Liver (tissue), 9 donors: Measurements from ENCODE around the gene SMPD3. TPM values are rescaled to one million over a fixed set of nuclear protein-coding genes. Genes with fewer than 3 reads are reported as not detected.
A peak's percentile ranks its signal among the peaks of the same experiment; 100 is the strongest.

Experiments
- DNase-seq: peaks from one replicate; pipeline ENCODE4 v3.0.0-alpha.2; 2017; ENCODE audit warnings: low spot score
- H3K27ac ChIP-seq, 2 donors: one replicate each; pipeline ENCODE4 v1.7.0; 2013; ENCODE audit warnings: inconsistent platforms in 2 of 2, low read length in 2 of 2, control low read depth in 1 of 2, low read depth in 1 of 2, mild to moderate bottlenecking in 1 of 2
- H3K27me3 ChIP-seq, 4 donors: one replicate each; pipeline versions ENCODE4 v1.6.1 to v1.7.0; 2013; ENCODE audit warnings: low read length in 3 of 4, inconsistent platforms in 1 of 4, mild to moderate bottlenecking in 1 of 4, moderate library complexity in 1 of 4; ENCODE audit not compliant: control insufficient read depth in 4 of 4, insufficient read depth in 4 of 4
- H3K36me3 ChIP-seq, 4 donors: one replicate each; pipeline versions ENCODE4 v1.6.1 to v1.7.0; 2013; ENCODE audit warnings: low read length in 3 of 4, mild to moderate bottlenecking in 3 of 4, low read depth in 1 of 4, moderate library complexity in 1 of 4; ENCODE audit not compliant: control insufficient read depth in 4 of 4, insufficient read depth in 3 of 4
- H3K4me1 ChIP-seq, 4 donors: one replicate each; pipeline versions ENCODE4 v1.6.1 to v1.7.0; 2013; ENCODE audit warnings: low read length in 3 of 4, mild to moderate bottlenecking in 3 of 4, moderate library complexity in 1 of 4; ENCODE audit not compliant: control insufficient read depth in 4 of 4, insufficient read depth in 4 of 4
- H3K4me3 ChIP-seq, 3 donors: one replicate each; pipeline versions ENCODE4 v1.6.1 to v1.7.0; 2013; ENCODE audit warnings: low read length in 3 of 3, control low read depth in 1 of 3, low read depth in 1 of 3, mild to moderate bottlenecking in 1 of 3
- H3K9ac ChIP-seq, 2 donors: one replicate each; pipeline ENCODE4 v1.7.0; 2013; ENCODE audit warnings: low read length in 2 of 2, mild to moderate bottlenecking in 2 of 2, moderate library complexity in 2 of 2, control low read depth in 1 of 2, low read depth in 1 of 2
- H3K9me3 ChIP-seq, 4 donors: one replicate each; pipeline versions ENCODE4 v1.6.1 to v1.7.0; 2013; ENCODE audit warnings: low read length in 3 of 4; ENCODE audit not compliant: control insufficient read depth in 4 of 4
- EGR1 ChIP-seq, 2 donors: IDR thresholded peaks; 2 replicates each; pipeline ENCODE4 v1.6.1; 2016 to 2018; ENCODE audit warnings: antibody characterized with exemption in 2 of 2, low read depth in 2 of 2
- FOXA1 ChIP-seq: IDR thresholded peaks from 2 replicates; pipeline ENCODE4 v1.6.1; 2016; ENCODE audit warnings: antibody characterized with exemption
- FOXA2 ChIP-seq: IDR thresholded peaks from 2 replicates; pipeline ENCODE4 v1.6.1; 2016; ENCODE audit warnings: antibody characterized with exemption
- GABPA ChIP-seq, 2 donors: IDR thresholded peaks in 1 of 2; conservative IDR thresholded peaks in 1 of 2; 2 replicates each; pipeline ENCODE4 v1.6.1; 2016; ENCODE audit warnings: antibody characterized with exemption in 2 of 2, mild to moderate bottlenecking in 1 of 2, moderate library complexity in 1 of 2
- HNF4A ChIP-seq, 2 donors: conservative IDR thresholded peaks; 2 replicates each; pipeline ENCODE4 v1.6.1; 2016; ENCODE audit warnings: antibody characterized with exemption in 2 of 2, mild to moderate bottlenecking in 2 of 2
- HNF4G ChIP-seq: IDR thresholded peaks from 2 replicates; pipeline ENCODE4 v1.6.1; 2016; ENCODE audit warnings: antibody characterized with exemption
- JUND ChIP-seq, 2 donors: IDR thresholded peaks; 2 replicates each; pipeline ENCODE4 v1.6.1; 2016; ENCODE audit warnings: antibody characterized with exemption in 2 of 2
- RAD21 ChIP-seq, 2 donors: IDR thresholded peaks; 2 replicates each; pipeline ENCODE4 v1.6.1; 2016; ENCODE audit warnings: antibody characterized with exemption in 2 of 2, mild to moderate bottlenecking in 2 of 2
- RXRA ChIP-seq, 2 donors: IDR thresholded peaks; 2 replicates each; pipeline ENCODE4 v1.6.1; 2017 to 2018; ENCODE audit warnings: antibody characterized with exemption in 2 of 2, mild to moderate bottlenecking in 1 of 2
- SP1 ChIP-seq: IDR thresholded peaks from 2 replicates; pipeline ENCODE4 v1.6.1; 2018; ENCODE audit warnings: antibody characterized with exemption, mild to moderate bottlenecking
- YY1 ChIP-seq: IDR thresholded peaks from 2 replicates; pipeline ENCODE4 v1.6.1; 2016; ENCODE audit warnings: antibody characterized with exemption, mild to moderate bottlenecking
- WGBS: extraction: QIAGEN DNeasy Blood & Tissue Kit; methylation state at CpG from one replicate; pipeline ENCODE4 v1.1.7; 2013; 5-methylcytosine and 5-hydroxymethylcytosine counted together
- polyA plus RNA-seq, 2 donors: library from polyadenylated mRNA; stranded (reverse) in 1 of 2; unstranded in 1 of 2; fragments of 200-250 nt in 1 of 2; fragments of >200 nt in 1 of 2; fragmentation: Nextera tagmentation in 1 of 2; extraction: Ambion mirVana in 1 of 2; gene quantifications; one replicate each; pipeline versions ENCODE4 v1.2.1 to v1.2.3, GENCODE V29; 2013 to 2015
- total RNA-seq, 2 donors: library from RNA; depleted of rRNA; stranded (reverse); fragments of >200 nt; gene quantifications; one replicate each; pipeline ENCODE4 v1.2.3, GENCODE V29; 2014
- TF ChIP-seq, protein P1 (sequence below): IDR thresholded peaks from 2 replicates; pipeline ENCODE4 v1.6.1; 2016; ENCODE audit warnings: antibody characterized with exemption
- TF ChIP-seq, protein P2 (sequence below): IDR thresholded peaks from 2 replicates; pipeline ENCODE4 v1.6.1; 2016; ENCODE audit warnings: antibody characterized with exemption
- TF ChIP-seq, protein P3 (sequence below): IDR thresholded peaks from 2 replicates; pipeline ENCODE4 v1.6.1; 2016; ENCODE audit warnings: antibody characterized with exemption
- TF ChIP-seq, protein P4 (sequence below): fragments of 150-350 bp; IDR thresholded peaks from 2 replicates; pipeline ENCODE4 v1.5.1; 2017; ENCODE audit warnings: improper control_type of control experiment, low read depth, low read length; ENCODE audit not compliant: missing input control
- TF ChIP-seq, protein P5 (sequence below): IDR thresholded peaks from 2 replicates; pipeline ENCODE4 v1.6.1; 2016; ENCODE audit warnings: antibody characterized with exemption, mild to moderate bottlenecking
- donor health status: healthy.
- donor health status: healthy.
- donor health status: healthy.
- donor health status: healthy.
- donor health status: healthy.

Gene SMPD3
- total and polyA plus RNA-seq, 4 donors = 0.33 to 10.6 (median 2.7) TPM

DNA sequence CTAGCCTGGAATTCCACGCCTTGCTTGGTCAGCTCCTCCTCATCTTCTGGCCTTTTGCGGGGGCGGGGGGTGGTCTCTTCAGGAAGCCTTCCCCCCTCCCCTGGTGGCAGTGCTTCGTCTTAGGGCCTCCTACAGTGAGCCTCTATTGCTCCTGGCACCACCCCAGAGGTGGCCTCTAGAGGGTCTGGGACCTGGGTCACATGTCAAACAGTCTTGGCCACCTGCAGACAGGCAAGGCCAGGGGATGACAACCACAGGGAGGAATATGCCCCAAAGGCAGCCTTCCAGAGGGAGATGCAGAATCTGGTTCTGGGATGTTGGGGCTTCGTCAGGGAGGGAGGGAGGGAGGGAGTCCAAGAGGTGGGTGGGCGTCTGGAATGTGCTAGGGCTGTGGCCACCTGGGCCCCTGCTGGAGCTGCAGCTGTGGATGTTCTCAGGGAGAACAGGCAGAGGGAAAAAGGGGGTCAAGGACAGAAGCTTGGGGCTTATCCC, 50.6 kb downstream of the SMPD3 start:
- Histone ChIP-seq H3K9ac (no peak overlapping the region), H3K27me3 (no peaks in the 10 kb centered on the region), H3K4me3 (no peak overlapping the region), H3K9me3 (no peaks in the 10 kb centered on the region), H3K36me3 (no peaks in the 10 kb centered on the region), H3K4me1 (peaks cover 3 to 13% (median 10%) of the 10 kb centered on the region in 4 donors), H3K27ac (no peak overlapping the region)
- WGBS = 89% methylated on average over 6 of the region's 6 CpGs
- TF ChIP-seq YY1 = no peak
- TF ChIP-seq FOXA1 = no peak
- TF ChIP-seq, protein P1, sequence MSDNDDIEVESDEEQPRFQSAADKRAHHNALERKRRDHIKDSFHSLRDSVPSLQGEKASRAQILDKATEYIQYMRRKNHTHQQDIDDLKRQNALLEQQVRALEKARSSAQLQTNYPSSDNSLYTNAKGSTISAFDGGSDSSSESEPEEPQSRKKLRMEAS = no peak
- no peak for TF ChIP-seq HNF4G
- no peak for TF ChIP-seq RAD21 (IDR thresholded peaks at IDR 0.05)
- no peak for TF ChIP-seq SP1
- TF ChIP-seq, protein P2, sequence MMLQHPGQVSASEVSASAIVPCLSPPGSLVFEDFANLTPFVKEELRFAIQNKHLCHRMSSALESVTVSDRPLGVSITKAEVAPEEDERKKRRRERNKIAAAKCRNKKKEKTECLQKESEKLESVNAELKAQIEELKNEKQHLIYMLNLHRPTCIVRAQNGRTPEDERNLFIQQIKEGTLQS = no peak
- TF ChIP-seq, protein P3, sequence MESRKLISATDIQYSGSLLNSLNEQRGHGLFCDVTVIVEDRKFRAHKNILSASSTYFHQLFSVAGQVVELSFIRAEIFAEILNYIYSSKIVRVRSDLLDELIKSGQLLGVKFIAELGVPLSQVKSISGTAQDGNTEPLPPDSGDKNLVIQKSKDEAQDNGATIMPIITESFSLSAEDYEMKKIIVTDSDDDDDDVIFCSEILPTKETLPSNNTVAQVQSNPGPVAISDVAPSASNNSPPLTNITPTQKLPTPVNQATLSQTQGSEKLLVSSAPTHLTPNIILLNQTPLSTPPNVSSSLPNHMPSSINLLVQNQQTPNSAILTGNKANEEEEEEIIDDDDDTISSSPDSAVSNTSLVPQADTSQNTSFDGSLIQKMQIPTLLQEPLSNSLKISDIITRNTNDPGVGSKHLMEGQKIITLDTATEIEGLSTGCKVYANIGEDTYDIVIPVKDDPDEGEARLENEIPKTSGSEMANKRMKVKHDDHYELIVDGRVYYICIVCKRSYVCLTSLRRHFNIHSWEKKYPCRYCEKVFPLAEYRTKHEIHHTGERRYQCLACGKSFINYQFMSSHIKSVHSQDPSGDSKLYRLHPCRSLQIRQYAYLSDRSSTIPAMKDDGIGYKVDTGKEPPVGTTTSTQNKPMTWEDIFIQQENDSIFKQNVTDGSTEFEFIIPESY = no peak
- no peak for TF ChIP-seq JUND (IDR thresholded peaks at IDR 0.05)
- TF ChIP-seq RXRA (IDR thresholded peaks at IDR 0.05) = no peak
- no peak for TF ChIP-seq EGR1 (IDR thresholded peaks at IDR 0.05; ENCODE audit: low read depth in 2 of 2)
- no peak for TF ChIP-seq HNF4A (conservative IDR thresholded peaks at IDR 0.05)
- DNase-seq = no peak

DNA sequence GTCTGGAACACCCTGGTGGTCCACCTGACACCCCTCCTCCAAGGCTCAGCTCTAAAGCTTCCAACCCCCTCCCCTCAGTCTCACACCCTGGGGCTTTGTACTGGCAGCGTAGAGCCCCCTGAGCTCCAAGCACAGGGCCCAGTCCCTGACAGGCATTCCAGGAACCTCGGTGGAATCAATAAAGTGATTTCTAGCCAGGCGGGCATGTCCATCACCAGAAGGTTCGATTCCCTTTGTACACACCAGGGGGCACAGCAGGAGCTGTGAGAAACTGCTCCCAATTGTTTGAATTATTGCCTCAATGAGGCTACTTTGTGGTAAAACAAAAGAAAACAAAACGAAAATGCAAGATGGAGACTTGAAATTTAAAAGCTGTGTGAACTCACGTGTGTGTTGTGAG, 51.8 kb downstream of the SMPD3 start:
- TF ChIP-seq SP1 (peak; percentile 11), EGR1 (IDR thresholded peaks at IDR 0.05; ENCODE audit: low read depth in 2 of 2) (no peak), FOXA2 (peak; percentile 66), RAD21 (IDR thresholded peaks at IDR 0.05) (peak; percentile 94), HNF4A (conservative IDR thresholded peaks at IDR 0.05) (peak; percentile 13 to 38), FOXA1 (peak; percentile 71), RXRA (IDR thresholded peaks at IDR 0.05) (peak; percentile 25 to 30), HNF4G (no peak), GABPA (IDR thresholded peaks at IDR 0.05 in 1 of 2, conservative IDR thresholded peaks at IDR 0.05 in 1 of 2) (no peak)
- TF ChIP-seq, protein P4, sequence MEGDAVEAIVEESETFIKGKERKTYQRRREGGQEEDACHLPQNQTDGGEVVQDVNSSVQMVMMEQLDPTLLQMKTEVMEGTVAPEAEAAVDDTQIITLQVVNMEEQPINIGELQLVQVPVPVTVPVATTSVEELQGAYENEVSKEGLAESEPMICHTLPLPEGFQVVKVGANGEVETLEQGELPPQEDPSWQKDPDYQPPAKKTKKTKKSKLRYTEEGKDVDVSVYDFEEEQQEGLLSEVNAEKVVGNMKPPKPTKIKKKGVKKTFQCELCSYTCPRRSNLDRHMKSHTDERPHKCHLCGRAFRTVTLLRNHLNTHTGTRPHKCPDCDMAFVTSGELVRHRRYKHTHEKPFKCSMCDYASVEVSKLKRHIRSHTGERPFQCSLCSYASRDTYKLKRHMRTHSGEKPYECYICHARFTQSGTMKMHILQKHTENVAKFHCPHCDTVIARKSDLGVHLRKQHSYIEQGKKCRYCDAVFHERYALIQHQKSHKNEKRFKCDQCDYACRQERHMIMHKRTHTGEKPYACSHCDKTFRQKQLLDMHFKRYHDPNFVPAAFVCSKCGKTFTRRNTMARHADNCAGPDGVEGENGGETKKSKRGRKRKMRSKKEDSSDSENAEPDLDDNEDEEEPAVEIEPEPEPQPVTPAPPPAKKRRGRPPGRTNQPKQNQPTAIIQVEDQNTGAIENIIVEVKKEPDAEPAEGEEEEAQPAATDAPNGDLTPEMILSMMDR = peak; percentile 91
- TF ChIP-seq, protein P5, sequence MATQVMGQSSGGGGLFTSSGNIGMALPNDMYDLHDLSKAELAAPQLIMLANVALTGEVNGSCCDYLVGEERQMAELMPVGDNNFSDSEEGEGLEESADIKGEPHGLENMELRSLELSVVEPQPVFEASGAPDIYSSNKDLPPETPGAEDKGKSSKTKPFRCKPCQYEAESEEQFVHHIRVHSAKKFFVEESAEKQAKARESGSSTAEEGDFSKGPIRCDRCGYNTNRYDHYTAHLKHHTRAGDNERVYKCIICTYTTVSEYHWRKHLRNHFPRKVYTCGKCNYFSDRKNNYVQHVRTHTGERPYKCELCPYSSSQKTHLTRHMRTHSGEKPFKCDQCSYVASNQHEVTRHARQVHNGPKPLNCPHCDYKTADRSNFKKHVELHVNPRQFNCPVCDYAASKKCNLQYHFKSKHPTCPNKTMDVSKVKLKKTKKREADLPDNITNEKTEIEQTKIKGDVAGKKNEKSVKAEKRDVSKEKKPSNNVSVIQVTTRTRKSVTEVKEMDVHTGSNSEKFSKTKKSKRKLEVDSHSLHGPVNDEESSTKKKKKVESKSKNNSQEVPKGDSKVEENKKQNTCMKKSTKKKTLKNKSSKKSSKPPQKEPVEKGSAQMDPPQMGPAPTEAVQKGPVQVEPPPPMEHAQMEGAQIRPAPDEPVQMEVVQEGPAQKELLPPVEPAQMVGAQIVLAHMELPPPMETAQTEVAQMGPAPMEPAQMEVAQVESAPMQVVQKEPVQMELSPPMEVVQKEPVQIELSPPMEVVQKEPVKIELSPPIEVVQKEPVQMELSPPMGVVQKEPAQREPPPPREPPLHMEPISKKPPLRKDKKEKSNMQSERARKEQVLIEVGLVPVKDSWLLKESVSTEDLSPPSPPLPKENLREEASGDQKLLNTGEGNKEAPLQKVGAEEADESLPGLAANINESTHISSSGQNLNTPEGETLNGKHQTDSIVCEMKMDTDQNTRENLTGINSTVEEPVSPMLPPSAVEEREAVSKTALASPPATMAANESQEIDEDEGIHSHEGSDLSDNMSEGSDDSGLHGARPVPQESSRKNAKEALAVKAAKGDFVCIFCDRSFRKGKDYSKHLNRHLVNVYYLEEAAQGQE = peak; percentile 45
- TF ChIP-seq, protein P1 = no peak
- Histone ChIP-seq H3K9ac (no peak overlapping the region), H3K27me3 (no peaks in the 10 kb centered on the region), H3K4me3 (no peak overlapping the region), H3K4me1 (peaks cover 3 to 13% (median 10%) of the 10 kb centered on the region in 4 donors), H3K9me3 (no peaks in the 10 kb centered on the region), H3K27ac (no peak overlapping the region), H3K36me3 (no peaks in the 10 kb centered on the region)
- DNase-seq = no peak
- WGBS = 16% methylated on average over 6 of the region's 6 CpGs
